GM19240 (cell line): ENCODE measurements around the gene SYT17.

Experiments
- DNase-seq: peaks from one replicate; pipeline ENCODE4 v3.0.0; 2011; ENCODE audit warnings: low spot score; ENCODE audit not compliant: insufficient read length

The SYT17 gene

GRCh38 chr16:19138601-19139000 is 29.4 kb upstream of the SYT17 start:
- no peak for DNase-seq

- DNase-seq, result no peak
Measured at GRCh38 chr16:19139436-19140091, 28.5 kb upstream of the SYT17 start.

GRCh38 chr16:19140396-19140795 is 27.6 kb upstream of the SYT17 start:
- DNase-seq, result no peak

GRCh38 chr16:19142939-19143598 is 25.0 kb upstream of the SYT17 start:
- DNase-seq, result no peak

GRCh38 chr16:19143599-19143956 is 24.5 kb upstream of the SYT17 start:
- DNase-seq, result no peak

- no peak for DNase-seq
Measured at GRCh38 chr16:19145010-19145409, 23.0 kb upstream of the SYT17 start.

- no peak for DNase-seq
Measured at GRCh38 chr16:19147126-19147525, 20.9 kb upstream of the SYT17 start.

GRCh38 chr16:19147627-19148026 is 20.4 kb upstream of the SYT17 start:
- no peak for DNase-seq

- no peak for DNase-seq
Measured at GRCh38 chr16:19148189-19148588, 19.9 kb upstream of the SYT17 start.

GRCh38 chr16:19151310-19151709 is 16.7 kb upstream of the SYT17 start:
- DNase-seq, result no peak

GRCh38 chr16:19152042-19152441 is 16.0 kb upstream of the SYT17 start:
- no peak for DNase-seq

GRCh38 chr16:19153876-19154275 is 14.2 kb upstream of the SYT17 start:
- no peak for DNase-seq

GRCh38 chr16:19162085-19162484 is 6.0 kb upstream of the SYT17 start:
- DNase-seq, result no peak

- DNase-seq, result no peak
Measured at GRCh38 chr16:19163215-19163614, 4.8 kb upstream of the SYT17 start.

- DNase-seq, result no peak
Measured at GRCh38 chr16:19164285-19164684, 3.8 kb upstream of the SYT17 start.

- DNase-seq, result no peak
Measured at GRCh38 chr16:19165101-19165500, 2.9 kb upstream of the SYT17 start.

- DNase-seq, result no peak
Measured at GRCh38 chr16:19166500-19166899, 1.5 kb upstream of the SYT17 start.

- DNase-seq, result no peak
Measured at GRCh38 chr16:19168371-19169081, 486 bp downstream of the SYT17 start.

GRCh38 chr16:19169082-19169639 is 1.1 kb downstream of the SYT17 start:
- DNase-seq, result no peak

GRCh38 chr16:19170043-19170655 is 2.1 kb downstream of the SYT17 start:
- DNase-seq, result no peak

GRCh38 chr16:19172098-19172780 is 4.2 kb downstream of the SYT17 start:
- DNase-seq, result no peak
